HL-60/S4 treated with retinoic acid at 250 ng/mL for 4 days and 3 days (cell line): ENCODE measurements around the gene SIL1.

Source experiments
- in situ Hi-C: fragments of 300-500 bp; cut with MboI; formaldehyde crosslinking; loops from 2 replicates; pipeline ENCODE4 v1.7.0; 2022; ENCODE audit warnings: low sequenced_read_pairs

The SIL1 gene

GRCh38 chr5:138986186-138986800, 211.9 kb downstream of the SIL1 start:
- in situ Hi-C loops, result no loop called here

GRCh38 chr5:138985683-138986082, 212.5 kb downstream of the SIL1 start:
- in situ Hi-C loops, result no loop called here

GRCh38 chr5:138985256-138985655, 212.9 kb downstream of the SIL1 start:
- in situ Hi-C loops, result no loop called here

- in situ Hi-C loops, result no loop called here
Measured at GRCh38 chr5:138983984-138984383, 214.2 kb downstream of the SIL1 start.

GRCh38 chr5:138981586-138981985, 216.6 kb downstream of the SIL1 start:
- in situ Hi-C loops, result no loop called here

GRCh38 chr5:138981131-138981530, 217.0 kb downstream of the SIL1 start:
- in situ Hi-C loops, result no loop called here

- in situ Hi-C loops, result no loop called here
Measured at GRCh38 chr5:138980441-138980840, 217.7 kb downstream of the SIL1 start.

GRCh38 chr5:138979684-138980280, 218.4 kb downstream of the SIL1 start:
- in situ Hi-C loops, result no loop called here

- in situ Hi-C loops, result no loop called here
Measured at GRCh38 chr5:138978581-138978980, 219.6 kb downstream of the SIL1 start.

GRCh38 chr5:138978080-138978479, 220.1 kb downstream of the SIL1 start:
- in situ Hi-C loops, result no loop called here

- in situ Hi-C loops, result no loop called here
Measured at GRCh38 chr5:138975098-138975847, 222.9 kb downstream of the SIL1 start.

- in situ Hi-C loops, result no loop called here
Measured at GRCh38 chr5:138974227-138975063, 223.7 kb downstream of the SIL1 start.

GRCh38 chr5:138972836-138973235, 225.3 kb downstream of the SIL1 start:
- in situ Hi-C loops, result no loop called here

GRCh38 chr5:138972230-138972629, 225.9 kb downstream of the SIL1 start:
- in situ Hi-C loops, result no loop called here

- in situ Hi-C loops, result no loop called here
Measured at GRCh38 chr5:138969323-138970002, 228.7 kb downstream of the SIL1 start.

GRCh38 chr5:138968601-138969000, 229.6 kb downstream of the SIL1 start:
- in situ Hi-C loops, result no loop called here

- in situ Hi-C loops, result no loop called here
Measured at GRCh38 chr5:138967791-138968448, 230.2 kb downstream of the SIL1 start.

- in situ Hi-C loops, result no loop called here
Measured at GRCh38 chr5:138966236-138966985, 231.8 kb downstream of the SIL1 start.

- in situ Hi-C loops, result no loop called here
Measured at GRCh38 chr5:138965626-138966025, 232.5 kb downstream of the SIL1 start.
